ENCODE data around the gene NMB. TPM values are rescaled to one million over a fixed set of nuclear protein-coding genes. Genes with fewer than 3 reads are reported as not detected.
"Not testable (repeated sequence)": the region's sequence is repeated elsewhere in the genome, so short reads cannot be mapped to it uniquely, and the experiment has no call there.

Gene NMB
- total and polyA plus RNA-seq, 7 donors: 0.69 to 8.9 (median 7.9) TPM

- H3K4me1 ChIP-seq: peaks cover 0 to 3% (median 0%) of the 10 kb centered on the region in 4 donors
- no peaks in the 10 kb centered on the region for H3K9me3 ChIP-seq
- no peaks in the 10 kb centered on the region for H3K36me3 ChIP-seq
- H3K4me3 ChIP-seq: no peak overlapping the region
- H3K27ac ChIP-seq: no peak overlapping the region
- intact Hi-C loops (cut with DNase I): no loop called here
- 34 to 35% methylated on average over 1 of the region's 1 CpG for WGBS, 2 donors
- H3K27me3 ChIP-seq: no peaks in the 10 kb centered on the region
- no peak for DNase-seq
- TF ChIP-seq POLR2A (IDR thresholded peaks at IDR 0.05) (no peak), EP300 (IDR thresholded peaks at IDR 0.05) (no peak), CTCF (IDR thresholded peaks at IDR 0.05) (no peak), POLR2AphosphoS5 (IDR thresholded peaks at IDR 0.05) (no peak)
These were observed 39.4 kb upstream of the NMB start for GRCh38 chr15:84697236-84697990.

DNA sequence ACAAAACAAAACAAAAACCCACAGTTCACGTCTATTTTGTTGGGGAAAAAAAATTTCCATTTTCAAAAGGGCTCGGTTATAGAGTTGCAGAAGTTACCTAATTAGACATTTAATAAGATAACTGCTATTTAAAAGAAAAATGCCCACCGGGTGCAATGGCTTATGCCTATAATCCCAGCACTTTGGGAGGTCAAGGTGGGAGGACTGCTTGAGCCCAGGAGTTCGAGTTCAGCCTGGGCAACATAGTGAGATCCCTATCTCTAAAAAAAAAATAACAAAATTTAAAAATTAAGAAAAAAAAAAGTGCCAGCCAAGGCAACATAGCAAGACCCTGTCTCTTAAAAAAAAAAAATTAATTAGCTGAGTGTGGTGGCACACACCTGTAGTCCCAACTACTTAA is 38.8 kb upstream of the NMB start:
- intact Hi-C loops (cut with DNase I): no loop called here
- Histone ChIP-seq H3K4me3 (no peak overlapping the region), H3K27ac (no peak overlapping the region), H3K36me3 (no peaks in the 10 kb centered on the region), H3K4me1 (no peaks in the 10 kb centered on the region), H3K9me3 (no peaks in the 10 kb centered on the region), H3K27me3 (no peaks in the 10 kb centered on the region)
- 82 to 84% methylated on average over 4 of the region's 4 CpGs for WGBS, 2 donors
- TF ChIP-seq POLR2A (IDR thresholded peaks at IDR 0.05) (no peak), CTCF (IDR thresholded peaks at IDR 0.05) (no peak), EP300 (IDR thresholded peaks at IDR 0.05) (no peak), POLR2AphosphoS5 (IDR thresholded peaks at IDR 0.05) (no peak)
- no peak for DNase-seq

- DNase-seq: no peak
- Histone ChIP-seq H3K27me3 (no peaks in the 10 kb centered on the region), H3K27ac (no peak overlapping the region), H3K9me3 (no peaks in the 10 kb centered on the region), H3K36me3 (peaks cover 0 to 35% (median 11%) of the 10 kb centered on the region in 4 donors), H3K4me3 (no peak overlapping the region), H3K4me1 (no peaks in the 10 kb centered on the region)
- WGBS, 2 donors: 89 to 98% methylated on average over 8 of the region's 8 CpGs
- intact Hi-C loops (cut with DNase I): no loop called here
- TF ChIP-seq EP300 (IDR thresholded peaks at IDR 0.05) (no peak), CTCF (IDR thresholded peaks at IDR 0.05) (no peak), POLR2AphosphoS5 (IDR thresholded peaks at IDR 0.05) (no peak), POLR2A (IDR thresholded peaks at IDR 0.05) (no peak)
These were observed 32.3 kb upstream of the NMB start for GRCh38 chr15:84690342-84690741.

DNA sequence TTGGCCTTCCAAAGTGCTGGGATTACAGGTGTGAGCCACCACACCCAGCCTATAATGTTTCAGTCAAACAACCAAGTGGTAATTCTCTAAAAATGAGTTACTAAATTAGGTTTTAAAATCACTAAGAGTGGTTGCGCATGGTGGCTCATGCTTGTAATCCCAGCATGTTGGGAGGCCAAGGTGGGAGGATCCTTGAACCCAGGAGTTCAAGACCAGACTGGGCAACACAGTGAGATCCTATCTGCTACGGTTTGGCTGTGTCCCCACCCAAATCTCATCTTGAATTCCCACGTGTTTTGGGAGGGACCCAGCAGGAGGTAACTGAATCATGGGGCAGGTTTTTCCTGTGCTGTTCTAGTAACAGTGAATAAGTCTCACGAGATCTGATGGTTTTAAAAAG is 31.9 kb upstream of the NMB start:
- DNase-seq: no peak

DNA sequence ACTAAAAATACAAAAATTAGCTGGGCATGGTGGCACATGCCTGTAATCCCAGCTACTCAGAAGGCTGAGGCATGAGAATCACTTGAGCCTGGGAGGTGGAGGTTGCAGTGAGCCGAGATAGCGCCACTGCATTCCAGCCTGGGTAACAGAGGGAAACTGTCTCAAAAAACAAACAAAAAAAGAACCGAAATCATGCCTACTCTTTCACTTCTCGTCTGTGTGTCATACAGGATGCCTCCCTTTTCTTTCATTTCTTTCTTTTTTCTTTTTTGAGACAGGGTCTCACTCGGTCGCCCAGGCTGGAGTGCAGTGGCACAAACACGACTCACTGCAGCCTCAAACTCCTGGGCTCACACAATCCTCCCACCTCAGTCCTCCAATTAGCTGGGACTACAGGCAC is 28.4 kb upstream of the NMB start:
- intact Hi-C loops (cut with DNase I); H3K9me3 ChIP-seq; H3K27me3 ChIP-seq; H3K4me1 ChIP-seq; H3K4me3 ChIP-seq; DNase-seq; H3K27ac ChIP-seq: not testable (repeated sequence)
- H3K36me3 ChIP-seq: peaks cover 0 to 58% (median 15%) of the 10 kb centered on the region in 4 donors
- WGBS, 2 donors: 84 to 92% methylated on average over 7 of the region's 7 CpGs

More for the DNA sequence above, 31.9 kb upstream of the NMB start:
- TF ChIP-seq POLR2A (IDR thresholded peaks at IDR 0.05): no peak
- TF ChIP-seq EP300 (IDR thresholded peaks at IDR 0.05): no peak
- TF ChIP-seq POLR2AphosphoS5 (IDR thresholded peaks at IDR 0.05): no peak
- 88 to 91% methylated on average over 4 of the region's 4 CpGs for WGBS, 2 donors
- H3K4me1 ChIP-seq: no peaks in the 10 kb centered on the region
- H3K27me3 ChIP-seq: no peaks in the 10 kb centered on the region
- intact Hi-C loops (cut with DNase I): no loop called here
- H3K27ac ChIP-seq: no peak overlapping the region
- H3K9me3 ChIP-seq: no peaks in the 10 kb centered on the region
- H3K36me3 ChIP-seq: peaks cover 0 to 37% (median 11%) of the 10 kb centered on the region in 4 donors
- H3K4me3 ChIP-seq: no peak overlapping the region

DNA sequence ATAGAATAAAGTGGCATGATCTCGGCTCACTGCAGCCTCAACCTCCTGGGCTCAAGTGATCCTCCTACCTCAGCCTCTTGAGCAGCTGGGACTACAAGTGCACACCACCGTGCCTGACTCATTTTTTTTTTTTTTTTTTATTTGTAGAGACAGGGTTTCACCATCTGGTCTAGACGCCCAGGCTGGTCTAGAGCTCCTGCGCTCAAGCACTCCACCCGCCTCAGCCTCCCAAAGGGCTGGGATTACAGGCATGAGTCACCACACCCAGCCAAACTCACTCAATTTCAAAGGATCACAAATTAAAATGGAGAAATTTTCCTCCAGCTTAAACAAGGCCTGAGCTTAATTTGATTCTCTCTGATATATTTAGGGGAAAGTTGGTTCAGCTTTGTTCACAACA is 27.3 kb upstream of the NMB start:
- H3K4me3 ChIP-seq: no peak overlapping the region
- TF ChIP-seq CTCF (IDR thresholded peaks at IDR 0.05) (no peak), EP300 (IDR thresholded peaks at IDR 0.05) (no peak)
- 53 to 78% methylated on average over 5 of the region's 5 CpGs for WGBS, 2 donors
- no peak overlapping the region for H3K27ac ChIP-seq
- H3K4me1 ChIP-seq: no peaks in the 10 kb centered on the region
- H3K36me3 ChIP-seq: peaks cover 0 to 56% (median 16%) of the 10 kb centered on the region in 4 donors
- intact Hi-C loops (cut with DNase I): no loop called here
- peak; percentile 68 for DNase-seq
- H3K27me3 ChIP-seq: no peaks in the 10 kb centered on the region
- H3K9me3 ChIP-seq: no peaks in the 10 kb centered on the region

Data from sigmoid colon (tissue), 7 donors.